Trophoblast cell (in vitro differentiated cells and primary cell): ENCODE results near the gene TGFBR3L.

Experiments used
- DNase-seq, 2 donors: peaks; one replicate each; pipeline ENCODE4 v3.0.0-alpha.2; 2016
- H2AFZ ChIP-seq: 2 replicates; pipeline ENCODE4 v1.6.1; 2013; ENCODE audit warnings: low read length, moderate library complexity, mild to moderate bottlenecking; ENCODE audit not compliant: insufficient read depth, poor library complexity
- H2AK5ac ChIP-seq: 2 replicates; pipeline ENCODE4 v1.6.1; 2013; ENCODE audit warnings: mild to moderate bottlenecking, low read length
- H2BK120ac ChIP-seq: 2 replicates; pipeline ENCODE4 v1.6.1; 2013; ENCODE audit warnings: low read length, mild to moderate bottlenecking, moderate library complexity; ENCODE audit not compliant: insufficient read depth, poor library complexity
- H2BK12ac ChIP-seq: 2 replicates; pipeline ENCODE4 v1.6.1; 2013; ENCODE audit warnings: mild to moderate bottlenecking, low read length, moderate library complexity
- H2BK5ac ChIP-seq: 2 replicates; pipeline ENCODE4 v1.6.1; 2013; ENCODE audit warnings: low read length, low read depth, moderate library complexity, mild to moderate bottlenecking; ENCODE audit not compliant: poor library complexity
- H3K14ac ChIP-seq: 2 replicates; pipeline ENCODE4 v1.6.1; 2013; ENCODE audit warnings: mild to moderate bottlenecking, low read length
- H3K18ac ChIP-seq: 2 replicates; pipeline ENCODE4 v1.6.1; 2013; ENCODE audit warnings: mild to moderate bottlenecking, low read length
- H3K23ac ChIP-seq: 2 replicates; pipeline ENCODE4 v1.6.1; 2013; ENCODE audit warnings: low read length
- H3K27ac ChIP-seq: 2 replicates; pipeline ENCODE4 v1.5.1; 2013; ENCODE audit warnings: low read depth, mild to moderate bottlenecking, inconsistent platforms, low read length, moderate library complexity
- H3K27me3 ChIP-seq: 2 replicates; pipeline ENCODE4 v1.6.1; 2013; ENCODE audit warnings: inconsistent platforms, mild to moderate bottlenecking, low read length, moderate library complexity; ENCODE audit not compliant: insufficient read depth
- H3K36me3 ChIP-seq, 2 experiments: 1 replicate in 1 of 2; 2 replicates in 1 of 2; pipeline ENCODE4 v1.6.1; 2013; ENCODE audit warnings: low read length in 2 of 2, mild to moderate bottlenecking in 2 of 2, moderate library complexity in 1 of 2; ENCODE audit not compliant: insufficient read depth in 2 of 2, control insufficient read depth in 1 of 2
- H3K4ac ChIP-seq: 2 replicates; pipeline ENCODE4 v1.6.1; 2013; ENCODE audit warnings: low read depth, mild to moderate bottlenecking, low read length, moderate library complexity
- H3K4me1 ChIP-seq, 2 experiments: 1 replicate in 1 of 2; 2 replicates in 1 of 2; pipeline ENCODE4 v1.6.1; 2013; ENCODE audit warnings: low read length in 2 of 2, mild to moderate bottlenecking in 2 of 2, moderate library complexity in 1 of 2; ENCODE audit not compliant: insufficient read depth in 2 of 2, control insufficient read depth in 1 of 2
- H3K4me2 ChIP-seq: 2 replicates; pipeline ENCODE4 v1.6.1; 2013; ENCODE audit warnings: inconsistent platforms, mild to moderate bottlenecking, low read length, moderate library complexity
- H3K4me3 ChIP-seq: 2 replicates; pipeline ENCODE4 v1.5.1; 2013; ENCODE audit warnings: mild to moderate bottlenecking, low read depth, low read length, inconsistent platforms
- H3K79me1 ChIP-seq: one replicate; pipeline ENCODE4 v1.6.1; 2013; ENCODE audit warnings: low read length
- H3K79me2 ChIP-seq: 2 replicates; pipeline ENCODE4 v1.6.1; 2013; ENCODE audit warnings: low read length, mild to moderate bottlenecking; ENCODE audit not compliant: control insufficient read depth, insufficient read depth, poor library complexity
- H3K9ac ChIP-seq: 2 replicates; pipeline ENCODE4 v1.6.1; 2013; ENCODE audit warnings: mild to moderate bottlenecking, low read length
- H3K9me3 ChIP-seq: 2 replicates; pipeline ENCODE4 v1.6.1; 2013; ENCODE audit warnings: low read depth, mild to moderate bottlenecking, control low read depth, inconsistent platforms, low read length; ENCODE audit not compliant: insufficient read depth
- H4K12ac ChIP-seq: 2 replicates; pipeline ENCODE4 v1.6.1; 2013; ENCODE audit warnings: low read depth, mild to moderate bottlenecking, low read length, moderate library complexity
- H4K8ac ChIP-seq: 2 replicates; pipeline ENCODE4 v1.6.1; 2013; ENCODE audit warnings: low read depth, mild to moderate bottlenecking, low read length, moderate library complexity
- H4K91ac ChIP-seq: one replicate; pipeline ENCODE4 v1.6.1; 2013; ENCODE audit warnings: low read depth, mild to moderate bottlenecking, low read length, moderate library complexity
- WGBS: extraction: QIAGEN DNeasy Blood & Tissue Kit; methylation state at CpG from one replicate; pipeline ENCODE4 v1.1.7; 2013; ENCODE audit warnings: missing lambda C conversion rate; ENCODE audit not compliant: insufficient read length, insufficient coverage; ENCODE audit errors: extremely low coverage; 5-methylcytosine and 5-hydroxymethylcytosine counted together

TGFBR3L gene

DNA sequence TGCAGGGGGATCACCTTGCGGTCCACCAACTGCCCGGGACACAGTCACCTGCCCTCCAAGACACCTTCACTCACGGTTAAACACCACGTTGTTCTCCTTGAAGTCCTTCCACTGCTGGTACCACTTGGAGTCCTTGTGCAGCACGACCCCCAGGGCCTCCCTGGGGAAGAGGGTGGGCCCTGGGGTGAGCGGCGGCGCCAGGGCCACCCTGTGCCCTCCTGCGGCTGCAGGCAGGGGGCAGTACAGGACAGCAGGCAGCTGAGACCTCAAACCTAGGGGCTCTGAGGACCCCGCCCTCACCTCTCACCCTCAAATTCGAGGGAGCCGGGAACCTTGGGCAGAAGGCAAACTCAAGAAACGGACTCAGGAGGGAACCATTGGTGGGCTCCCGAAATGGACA, 18.8 kb downstream of the TGFBR3L start:
- Histone ChIP-seq H3K27ac (no peak overlapping the region), H4K8ac (no peak overlapping the region), H3K4me1 (peaks cover 5 to 7% of the 10 kb centered on the region in 2 experiments), H3K36me3 (peaks cover 68 to 75% of the 10 kb centered on the region in 2 experiments), H3K79me1 (no peaks in the 10 kb centered on the region), H3K27me3 (no peaks in the 10 kb centered on the region), H2AK5ac (no peak overlapping the region), H3K14ac (no peak overlapping the region), H3K4me2 (no peak overlapping the region), H4K12ac (no peak overlapping the region), H2BK5ac (no peak overlapping the region), H4K91ac (no peak overlapping the region), H3K79me2 (no peaks in the 10 kb centered on the region), H3K18ac (no peak overlapping the region), H3K9me3 (no peaks in the 10 kb centered on the region), H2BK12ac (no peak overlapping the region), H3K23ac (no peak overlapping the region), H3K4me3 (no peak overlapping the region), H3K4ac (no peak overlapping the region), H3K9ac (no peak overlapping the region), H2BK120ac (no peak overlapping the region), H2AFZ (no peak overlapping the region)
- no peak for DNase-seq
- WGBS, result no CpG with 5 or more reads among the region's 14 CpGs

DNA sequence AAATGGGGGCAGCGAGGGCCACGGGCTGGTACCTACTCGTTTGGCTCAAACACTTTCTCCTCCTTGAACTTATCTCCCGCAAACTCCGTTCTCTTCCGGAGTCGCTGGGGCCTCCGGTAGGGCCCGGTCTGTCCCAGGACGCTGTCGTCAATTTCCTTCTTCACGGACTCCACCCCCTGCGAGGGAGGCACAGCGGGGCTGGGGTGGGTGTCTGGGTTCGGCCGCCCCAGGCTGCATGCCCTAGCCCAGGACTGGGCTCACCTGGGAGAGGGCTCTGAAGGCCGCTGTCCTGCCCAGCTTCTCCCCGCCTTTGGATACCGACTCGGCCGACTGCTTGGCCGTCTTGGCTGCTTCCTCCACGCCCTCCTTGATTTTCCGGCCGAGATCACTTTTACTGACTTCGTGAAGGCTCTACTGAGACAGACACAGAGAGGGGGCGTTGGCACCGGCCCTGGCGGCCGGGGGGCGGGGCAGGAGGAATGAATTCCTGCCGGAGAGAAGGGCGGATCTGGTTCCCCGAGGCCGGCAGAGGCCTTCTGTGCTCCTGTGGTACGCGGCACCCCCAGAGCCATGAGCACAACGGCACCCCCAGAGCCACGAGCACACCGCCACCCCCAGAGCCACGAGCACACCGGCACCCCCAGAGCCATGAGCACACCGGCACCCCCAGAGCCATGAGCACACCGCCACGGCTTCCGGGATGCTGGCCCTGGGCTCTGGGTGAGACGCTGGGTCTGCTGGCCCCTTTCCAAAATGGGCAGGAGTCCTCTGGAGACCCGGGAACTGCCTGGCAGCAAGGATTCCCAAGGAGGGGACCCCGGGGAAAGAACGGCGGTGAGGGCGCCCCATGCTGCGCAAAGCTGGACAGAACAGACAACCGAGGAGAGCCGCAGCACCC, 19.4 kb downstream of the TGFBR3L start:
- H4K91ac ChIP-seq, result no peak overlapping the region

DNA sequence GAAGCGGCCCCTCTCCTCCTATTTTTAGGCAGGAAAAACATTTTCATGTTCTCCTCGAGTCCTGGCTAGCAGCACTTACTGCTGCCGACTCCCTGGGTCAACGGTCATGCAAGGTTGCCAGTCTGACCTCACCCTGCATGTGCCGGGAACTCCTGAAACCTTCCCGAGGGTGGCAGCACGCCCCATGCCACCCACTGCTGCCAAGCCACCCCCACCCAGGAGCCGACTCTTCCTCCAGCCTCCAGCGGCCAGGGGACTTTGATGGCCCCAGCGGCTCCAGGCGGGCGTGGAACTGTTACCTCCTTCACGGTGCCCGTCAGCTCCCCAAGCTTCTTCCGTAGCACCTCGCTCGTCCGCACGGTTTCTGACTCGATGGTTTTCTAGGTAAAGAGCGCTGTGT, 20.1 kb downstream of the TGFBR3L start:
- Histone ChIP-seq H3K9ac (no peak overlapping the region), H4K12ac (no peak overlapping the region), H3K79me2 (no peaks in the 10 kb centered on the region), H3K4me1 (no peaks in the 10 kb centered on the region), H2AFZ (no peak overlapping the region), H3K36me3 (peaks cover 73 to 80% of the 10 kb centered on the region in 2 experiments), H3K4me3 (no peak overlapping the region), H2BK120ac (no peak overlapping the region), H3K14ac (no peak overlapping the region), H2BK5ac (no peak overlapping the region), H3K18ac (no peak overlapping the region), H3K4ac (no peak overlapping the region), H3K23ac (no peak overlapping the region), H3K9me3 (no peaks in the 10 kb centered on the region), H3K27ac (no peak overlapping the region), H3K4me2 (no peak overlapping the region), H3K79me1 (no peaks in the 10 kb centered on the region), H4K91ac (no peak overlapping the region), H4K8ac (no peak overlapping the region), H2AK5ac (no peak overlapping the region), H3K27me3 (no peaks in the 10 kb centered on the region), H2BK12ac (no peak overlapping the region)
- WGBS, result no CpG with 5 or more reads among the region's 21 CpGs
- DNase-seq, result no peak

More for the DNA sequence above, 19.4 kb downstream of the TGFBR3L start:
- Histone ChIP-seq H3K14ac (no peak overlapping the region), H4K12ac (no peak overlapping the region), H3K79me2 (no peaks in the 10 kb centered on the region), H3K27ac (no peak overlapping the region), H2BK5ac (no peak overlapping the region), H3K9ac (no peak overlapping the region), H2BK120ac (no peak overlapping the region), H3K9me3 (no peaks in the 10 kb centered on the region), H2BK12ac (no peak overlapping the region), H3K4me1 (peaks cover 3 to 4% of the 10 kb centered on the region in 2 experiments), H3K36me3 (peaks cover 71 to 77% of the 10 kb centered on the region in 2 experiments), H3K4me2 (no peak overlapping the region), H3K18ac (no peak overlapping the region), H2AFZ (no peak overlapping the region), H3K79me1 (no peaks in the 10 kb centered on the region), H3K4me3 (no peak overlapping the region), H3K27me3 (no peaks in the 10 kb centered on the region), H4K8ac (no peak overlapping the region), H3K4ac (no peak overlapping the region), H2AK5ac (no peak overlapping the region), H3K23ac (no peak overlapping the region)
- DNase-seq, result no peak
- WGBS, result no CpG with 5 or more reads among the region's 55 CpGs

DNA sequence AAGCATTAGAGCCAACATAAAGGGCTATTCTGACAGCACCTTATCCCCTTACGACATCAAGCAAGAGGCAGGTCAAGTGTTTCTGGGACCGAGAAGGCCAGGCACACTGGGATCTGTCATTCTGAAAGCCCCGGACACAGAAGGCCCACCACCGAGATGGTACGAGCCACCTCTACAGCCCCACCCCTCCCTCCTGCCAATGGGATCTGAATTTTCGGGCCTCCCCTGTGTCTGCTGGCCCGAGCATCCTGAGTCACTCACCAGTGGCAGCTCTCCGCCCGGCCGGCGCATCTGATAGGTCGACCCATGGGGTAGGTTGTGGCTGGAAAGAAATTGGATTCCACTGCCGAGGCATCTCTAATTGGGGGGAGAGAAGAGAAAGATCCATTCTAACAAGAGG, 26.2 kb downstream of the TGFBR3L start:
- H3K23ac ChIP-seq, result no peak overlapping the region
- no peak overlapping the region for H3K14ac ChIP-seq
- no peak overlapping the region for H3K27ac ChIP-seq
- no peaks in the 10 kb centered on the region for H3K4me1 ChIP-seq
- H3K4ac ChIP-seq, result no peak overlapping the region
- H4K91ac ChIP-seq, result no peak overlapping the region
- H3K27me3 ChIP-seq, result no peaks in the 10 kb centered on the region
- H2BK12ac ChIP-seq, result no peak overlapping the region
- H2BK5ac ChIP-seq, result no peak overlapping the region
- no peak overlapping the region for H2AFZ ChIP-seq
- H3K36me3 ChIP-seq, result peaks cover 35% of the 10 kb centered on the region in 2 experiments
- H3K9me3 ChIP-seq, result no peaks in the 10 kb centered on the region
- no peak overlapping the region for H2BK120ac ChIP-seq
- peak overlapping the region; percentile 7 for H3K18ac ChIP-seq
- H3K79me2 ChIP-seq, result peaks cover 5% of the 10 kb centered on the region
- H2AK5ac ChIP-seq, result no peak overlapping the region
- WGBS, result no CpG with 5 or more reads among the region's 13 CpGs
- no peak for DNase-seq
- no peak overlapping the region for H4K12ac ChIP-seq
- no peak overlapping the region for H4K8ac ChIP-seq
- H3K4me3 ChIP-seq, result no peak overlapping the region
- peaks cover 5% of the 10 kb centered on the region for H3K79me1 ChIP-seq
- H3K9ac ChIP-seq, result no peak overlapping the region
- no peak overlapping the region for H3K4me2 ChIP-seq
